Fibroblast of mammary gland (primary cell): ENCODE measurements around the gene MUTYH.
"Not testable (repeated sequence)": the region's sequence is repeated elsewhere in the genome, so short reads cannot be mapped to it uniquely, and the experiment has no call there.

ENCODE experiments used
- DNase-seq: peaks from one replicate; pipeline ENCODE4 v3.0.0-alpha.2; 2010; ENCODE audit warnings: low read depth
- H3K4me3 ChIP-seq: 2 replicates; pipeline ENCODE4 v1.5.1; 2011; ENCODE audit warnings: low read depth, mild to moderate bottlenecking, low read length, moderate library complexity; ENCODE audit not compliant: control insufficient read depth
- TF ChIP-seq, protein P1 (sequence below): conservative IDR thresholded peaks from 2 replicates; pipeline ENCODE4 v1.5.1; 2011; ENCODE audit warnings: low read depth, low read length, inconsistent platforms; ENCODE audit not compliant: control insufficient read depth, insufficient read depth

MUTYH gene

DNA sequence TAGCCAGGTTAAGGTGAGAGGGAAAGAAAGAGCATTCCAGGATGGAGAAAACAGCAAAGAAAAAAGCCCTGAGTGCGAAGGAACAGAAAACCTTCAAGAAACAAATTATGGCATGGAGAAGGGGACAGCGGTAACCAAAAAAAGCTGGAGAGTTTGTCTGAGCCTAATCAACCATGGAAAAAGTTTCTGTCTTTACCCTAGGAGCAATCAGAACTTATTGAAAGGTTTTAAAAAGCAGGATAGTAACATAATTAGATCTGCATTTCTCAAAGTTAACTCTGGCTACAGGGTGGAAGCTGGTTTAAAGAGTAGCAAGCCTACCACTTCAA, 39.6 kb downstream of the MUTYH start:
- no peak overlapping the region for H3K4me3 ChIP-seq
- no peak for DNase-seq
- TF ChIP-seq, protein P1, sequence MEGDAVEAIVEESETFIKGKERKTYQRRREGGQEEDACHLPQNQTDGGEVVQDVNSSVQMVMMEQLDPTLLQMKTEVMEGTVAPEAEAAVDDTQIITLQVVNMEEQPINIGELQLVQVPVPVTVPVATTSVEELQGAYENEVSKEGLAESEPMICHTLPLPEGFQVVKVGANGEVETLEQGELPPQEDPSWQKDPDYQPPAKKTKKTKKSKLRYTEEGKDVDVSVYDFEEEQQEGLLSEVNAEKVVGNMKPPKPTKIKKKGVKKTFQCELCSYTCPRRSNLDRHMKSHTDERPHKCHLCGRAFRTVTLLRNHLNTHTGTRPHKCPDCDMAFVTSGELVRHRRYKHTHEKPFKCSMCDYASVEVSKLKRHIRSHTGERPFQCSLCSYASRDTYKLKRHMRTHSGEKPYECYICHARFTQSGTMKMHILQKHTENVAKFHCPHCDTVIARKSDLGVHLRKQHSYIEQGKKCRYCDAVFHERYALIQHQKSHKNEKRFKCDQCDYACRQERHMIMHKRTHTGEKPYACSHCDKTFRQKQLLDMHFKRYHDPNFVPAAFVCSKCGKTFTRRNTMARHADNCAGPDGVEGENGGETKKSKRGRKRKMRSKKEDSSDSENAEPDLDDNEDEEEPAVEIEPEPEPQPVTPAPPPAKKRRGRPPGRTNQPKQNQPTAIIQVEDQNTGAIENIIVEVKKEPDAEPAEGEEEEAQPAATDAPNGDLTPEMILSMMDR, result no peak

GRCh38 chr1:45299981-45300668, 40.1 kb downstream of the MUTYH start:
- TF ChIP-seq, protein P1, result peak; percentile 84
- peak; percentile 83 for DNase-seq
- no peak overlapping the region for H3K4me3 ChIP-seq

DNA sequence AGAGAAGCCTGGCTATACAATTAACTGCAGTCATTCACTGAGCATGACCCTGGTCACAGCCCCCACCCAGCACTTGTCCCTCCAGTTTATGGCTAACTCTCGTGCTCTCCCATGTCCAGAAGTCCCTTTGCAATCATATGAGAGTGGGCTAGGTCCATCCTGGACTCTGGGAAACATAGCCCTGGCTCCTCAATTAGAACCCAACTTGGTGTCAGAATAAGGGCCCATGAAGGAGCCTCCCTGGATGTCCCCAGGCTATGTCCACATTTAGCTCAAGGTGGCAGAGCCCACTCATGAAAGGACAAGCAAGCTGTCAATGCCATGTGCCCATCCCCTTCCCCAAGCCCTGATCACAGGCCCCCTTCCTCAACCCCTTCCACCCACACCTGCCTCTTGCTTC, 40.9 kb downstream of the MUTYH start:
- TF ChIP-seq, protein P1, result no peak
- DNase-seq, result no peak
- no peak overlapping the region for H3K4me3 ChIP-seq

GRCh38 chr1:45297666-45298356, 42.4 kb downstream of the MUTYH start:
- no peak overlapping the region for H3K4me3 ChIP-seq
- TF ChIP-seq, protein P1, result no peak
- DNase-seq, result no peak

- no peak overlapping the region for H3K4me3 ChIP-seq
- TF ChIP-seq, protein P1, result no peak
- no peak for DNase-seq
These were observed 48.5 kb downstream of the MUTYH start for GRCh38 chr1:45291716-45292115.

- not testable (repeated sequence) for DNase-seq, H3K4me3 ChIP-seq
These were observed 49.2 kb downstream of the MUTYH start for GRCh38 chr1:45291002-45291401.

DNA sequence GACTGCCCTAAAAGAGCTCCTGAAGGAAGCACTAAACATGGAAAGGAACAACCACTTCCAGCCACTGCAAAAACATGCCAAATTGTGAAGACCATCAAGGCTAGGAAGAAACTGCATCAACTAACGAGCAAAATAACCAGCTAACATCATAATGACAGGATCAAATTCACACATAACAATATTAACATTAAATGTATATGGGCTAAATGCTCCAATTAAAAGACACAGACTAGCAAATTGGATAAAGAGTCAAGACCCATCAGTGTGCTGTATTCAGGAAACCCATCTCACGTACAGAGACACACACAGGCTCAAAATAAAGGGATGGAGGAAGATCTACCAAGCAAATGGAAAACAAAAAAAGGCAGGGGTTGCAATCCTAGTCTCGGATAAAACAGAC, 53.7 kb downstream of the MUTYH start:
- not testable (repeated sequence) for DNase-seq, H3K4me3 ChIP-seq

GRCh38 chr1:45284858-45285257, 55.4 kb downstream of the MUTYH start:
- H3K4me3 ChIP-seq, DNase-seq: not testable (repeated sequence)
